Spinal cord (tissue), 10 donors: ENCODE results near the gene RFPL3. TPM values are rescaled to one million over a fixed set of nuclear protein-coding genes. Genes with fewer than 3 reads are reported as not detected.

Experiments
- DNase-seq, 6 donors: peaks; one replicate each; pipeline versions ENCODE4 v3.0.0 to v3.0.0-alpha.2; 2013 to 2015; ENCODE audit warnings: low spot score in 6 of 6, low read depth in 4 of 6
- H3K27ac ChIP-seq: one replicate; pipeline ENCODE4 v1.5.1; 2013; ENCODE audit warnings: low read depth, low read length, control low read depth
- H3K27me3 ChIP-seq: one replicate; pipeline ENCODE4 v1.6.1; 2013; ENCODE audit warnings: low read length; ENCODE audit not compliant: control insufficient read depth, insufficient read depth
- H3K36me3 ChIP-seq: one replicate; pipeline ENCODE4 v1.6.1; 2013; ENCODE audit warnings: low read length; ENCODE audit not compliant: control insufficient read depth, insufficient read depth
- H3K4me1 ChIP-seq: one replicate; pipeline ENCODE4 v1.6.1; 2013; ENCODE audit warnings: low read length; ENCODE audit not compliant: control insufficient read depth, insufficient read depth
- H3K4me3 ChIP-seq: one replicate; pipeline ENCODE4 v1.5.1; 2013; ENCODE audit warnings: low read depth, low read length, control low read depth
- H3K9me3 ChIP-seq: one replicate; pipeline ENCODE4 v1.6.1; 2013; ENCODE audit warnings: low read length; ENCODE audit not compliant: control insufficient read depth, insufficient read depth
- WGBS: methylation state at CpG from one replicate; pipeline ENCODE4 v1.1.5; 2013; ENCODE audit warnings: missing lambda C conversion rate; ENCODE audit not compliant: insufficient coverage; 5-methylcytosine and 5-hydroxymethylcytosine counted together
- polyA plus RNA-seq, 2 donors: library from polyadenylated mRNA; unstranded; fragments of 120-200 nt; gene quantifications; one replicate each; pipeline ENCODE4 v1.2.1, GENCODE V29; 2013; ENCODE audit not compliant: insufficient read length in 2 of 2
- total RNA-seq, 2 donors: library from RNA; depleted of rRNA in 1 of 2; stranded (reverse); fragments of 120-200 nt in 1 of 2; fragments of >200 nt in 1 of 2; gene quantifications; one replicate each; pipeline versions ENCODE4 v1.2.3 to v1.2.4, GENCODE V29; 2013 to 2014
- donor health status: healthy.

The RFPL3 gene
- total and polyA plus RNA-seq, 4 donors: 0.38 to 0.47 TPM; not detected in 2

- WGBS: 31% methylated on average over 5 of the region's 8 CpGs
- no peaks in the 10 kb centered on the region for H3K4me1 ChIP-seq
- H3K36me3 ChIP-seq: no peaks in the 10 kb centered on the region
- H3K27me3 ChIP-seq: peaks cover 3% of the 10 kb centered on the region
- no peak overlapping the region for H3K4me3 ChIP-seq
- H3K9me3 ChIP-seq: no peaks in the 10 kb centered on the region
- peak in 2 of 6 donors; percentile 22 to 65 for DNase-seq
- no peak overlapping the region for H3K27ac ChIP-seq
Observed at GRCh38 chr22:32319861-32320406, 37.7 kb upstream of the RFPL3 start.

- Histone ChIP-seq H3K36me3 (no peaks in the 10 kb centered on the region), H3K4me1 (peaks cover 7% of the 10 kb centered on the region), H3K27me3 (peaks cover 3% of the 10 kb centered on the region), H3K4me3 (no peak overlapping the region), H3K9me3 (no peaks in the 10 kb centered on the region), H3K27ac (no peak overlapping the region)
- WGBS: 84% methylated on average over 6 of the region's 6 CpGs
- no peak for DNase-seq
Observed at GRCh38 chr22:32322986-32323385, 34.7 kb upstream of the RFPL3 start.

- DNase-seq: no peak
- Histone ChIP-seq H3K9me3 (no peaks in the 10 kb centered on the region), H3K27ac (no peak overlapping the region), H3K4me3 (no peak overlapping the region), H3K27me3 (peaks cover 3% of the 10 kb centered on the region), H3K36me3 (no peaks in the 10 kb centered on the region), H3K4me1 (peaks cover 7% of the 10 kb centered on the region)
- WGBS: 61% methylated on average over 6 of the region's 11 CpGs
Observed at GRCh38 chr22:32323513-32324164, 34.0 kb upstream of the RFPL3 start.

- Histone ChIP-seq H3K4me1 (peaks cover 7% of the 10 kb centered on the region), H3K9me3 (no peaks in the 10 kb centered on the region), H3K27me3 (no peaks in the 10 kb centered on the region), H3K36me3 (no peaks in the 10 kb centered on the region), H3K27ac (no peak overlapping the region), H3K4me3 (no peak overlapping the region)
- WGBS: 89% methylated on average over 26 of the region's 26 CpGs
- no peak for DNase-seq
Observed at GRCh38 chr22:32324505-32325415, 32.9 kb upstream of the RFPL3 start.

GRCh38 chr22:32325416-32325801 lies 32.3 kb upstream of the RFPL3 start:
- DNase-seq: peak in 2 of 6 donors; percentile 42 to 62
- Histone ChIP-seq H3K27me3 (no peaks in the 10 kb centered on the region), H3K9me3 (no peaks in the 10 kb centered on the region), H3K36me3 (no peaks in the 10 kb centered on the region), H3K4me1 (peaks cover 7% of the 10 kb centered on the region), H3K4me3 (no peak overlapping the region), H3K27ac (no peak overlapping the region)
- WGBS: 69% methylated on average over 8 of the region's 9 CpGs

- H3K27ac ChIP-seq: no peak overlapping the region
- DNase-seq: no peak
- WGBS: 58% methylated on average over 6 of the region's 7 CpGs
- no peaks in the 10 kb centered on the region for H3K9me3 ChIP-seq
- no peak overlapping the region for H3K4me3 ChIP-seq
- H3K36me3 ChIP-seq: no peaks in the 10 kb centered on the region
- peaks cover 7% of the 10 kb centered on the region for H3K4me1 ChIP-seq
- H3K27me3 ChIP-seq: no peaks in the 10 kb centered on the region
Observed at GRCh38 chr22:32325811-32326237, 31.8 kb upstream of the RFPL3 start.

GRCh38 chr22:32326647-32327046 lies 31.0 kb upstream of the RFPL3 start:
- H3K4me3 ChIP-seq: no peak overlapping the region
- no peaks in the 10 kb centered on the region for H3K36me3 ChIP-seq
- peaks cover 8% of the 10 kb centered on the region for H3K4me1 ChIP-seq
- no peak for DNase-seq
- H3K9me3 ChIP-seq: no peaks in the 10 kb centered on the region
- H3K27ac ChIP-seq: no peak overlapping the region
- H3K27me3 ChIP-seq: no peaks in the 10 kb centered on the region
- 92% methylated on average over 9 of the region's 10 CpGs for WGBS

- no peak for DNase-seq
- WGBS: 95% methylated on average over 4 of the region's 4 CpGs
Observed at GRCh38 chr22:32327066-32327465, 30.6 kb upstream of the RFPL3 start.

GRCh38 chr22:32327596-32328171 lies 30.0 kb upstream of the RFPL3 start:
- no peak overlapping the region for H3K4me3 ChIP-seq
- no peaks in the 10 kb centered on the region for H3K9me3 ChIP-seq
- H3K36me3 ChIP-seq: no peaks in the 10 kb centered on the region
- peaks cover 14% of the 10 kb centered on the region for H3K4me1 ChIP-seq
- no peak overlapping the region for H3K27ac ChIP-seq
- 92% methylated on average over 9 of the region's 10 CpGs for WGBS
- no peak for DNase-seq
- H3K27me3 ChIP-seq: no peaks in the 10 kb centered on the region

More at GRCh38 chr22:32327066-32327465, 30.6 kb upstream of the RFPL3 start:
- H3K4me1 ChIP-seq: peaks cover 12% of the 10 kb centered on the region
- no peak overlapping the region for H3K4me3 ChIP-seq
- H3K9me3 ChIP-seq: no peaks in the 10 kb centered on the region
- no peaks in the 10 kb centered on the region for H3K27me3 ChIP-seq
- no peaks in the 10 kb centered on the region for H3K36me3 ChIP-seq
- no peak overlapping the region for H3K27ac ChIP-seq
